ENCODE results near the gene SMIM44.

The SMIM44 gene

GRCh38 chr19:3479834-3480215 is 3.4 kb downstream of the SMIM44 start:
- intact Hi-C loops (cut with DNase I), result no loop called here
- DNase-seq, result no peak

- no peak for DNase-seq
- intact Hi-C loops (cut with DNase I), result no loop called here
Measured at GRCh38 chr19:3479177-3479833, 3.9 kb downstream of the SMIM44 start.

- no peak for DNase-seq
- intact Hi-C loops (cut with DNase I), result no loop called here
Measured at GRCh38 chr19:3478409-3479176, 4.6 kb downstream of the SMIM44 start.

- intact Hi-C loops (cut with DNase I), result no loop called here
- DNase-seq, result no peak
Measured at GRCh38 chr19:3477951-3478350, 5.3 kb downstream of the SMIM44 start.

GRCh38 chr19:3477506-3477905 is 5.7 kb downstream of the SMIM44 start:
- DNase-seq, result no peak
- intact Hi-C loops (cut with DNase I), result no loop called here

- no peak for DNase-seq
- intact Hi-C loops (cut with DNase I), result no loop called here
Measured at GRCh38 chr19:3476830-3477229, 6.4 kb downstream of the SMIM44 start.

GRCh38 chr19:3475449-3475848 is 7.8 kb downstream of the SMIM44 start:
- DNase-seq, result no peak
- intact Hi-C loops (cut with DNase I), result no loop called here

- intact Hi-C loops (cut with DNase I), result no loop called here
- no peak for DNase-seq
Measured at GRCh38 chr19:3474614-3475013, 8.6 kb downstream of the SMIM44 start.

GRCh38 chr19:3474010-3474409 is 9.2 kb downstream of the SMIM44 start:
- intact Hi-C loops (cut with DNase I), result no loop called here
- no peak for DNase-seq

GRCh38 chr19:3471954-3472655 is 11.1 kb downstream of the SMIM44 start:
- peak in 5 of 10 donors; percentile 36 to 89 (median 53) for DNase-seq
- intact Hi-C loops (cut with DNase I), result no loop called here

GRCh38 chr19:3470500-3471128 is 12.6 kb downstream of the SMIM44 start:
- no peak for DNase-seq
- intact Hi-C loops (cut with DNase I), result no loop called here

- intact Hi-C loops (cut with DNase I), result no loop called here
Measured at GRCh38 chr19:3469638-3470499, 13.4 kb downstream of the SMIM44 start.

GRCh38 chr19:3468211-3468610 is 15.0 kb downstream of the SMIM44 start:
- intact Hi-C loops (cut with DNase I), result no loop called here
- no peak for DNase-seq

More at GRCh38 chr19:3469638-3470499, 13.4 kb downstream of the SMIM44 start:
- peak in 2 of 10 donors; percentile 20 to 86 for DNase-seq

GRCh38 chr19:3467437-3468198 is 15.6 kb downstream of the SMIM44 start:
- intact Hi-C loops (cut with DNase I), result no loop called here
- no peak for DNase-seq

GRCh38 chr19:3466635-3467034 is 16.6 kb downstream of the SMIM44 start:
- intact Hi-C loops (cut with DNase I), result no loop called here
- DNase-seq, result peak in 8 of 10 donors; percentile 23 to 86 (median 50)

GRCh38 chr19:3465552-3465951 is 17.7 kb downstream of the SMIM44 start:
- DNase-seq, result no peak
- intact Hi-C loops (cut with DNase I), result no loop called here

- intact Hi-C loops (cut with DNase I), result no loop called here
- DNase-seq, result no peak
Measured at GRCh38 chr19:3464587-3465235, 18.5 kb downstream of the SMIM44 start.

- no peak for DNase-seq
- intact Hi-C loops (cut with DNase I), result no loop called here
Measured at GRCh38 chr19:3463714-3464586, 19.3 kb downstream of the SMIM44 start.

Measured in posterior cingulate gyrus (tissue), 11 donors.